Medulla oblongata (tissue), 1 donor: Measurements from ENCODE around the gene PARP11.
"Not testable (repeated sequence)": the region's sequence is repeated elsewhere in the genome, so short reads cannot be mapped to it uniquely, and the experiment has no call there.

Source experiments
- DNase-seq: peaks from one replicate; pipeline ENCODE4 v3.0.0-alpha.2; 2015; ENCODE audit errors: extremely low spot score

PARP11 gene

DNA sequence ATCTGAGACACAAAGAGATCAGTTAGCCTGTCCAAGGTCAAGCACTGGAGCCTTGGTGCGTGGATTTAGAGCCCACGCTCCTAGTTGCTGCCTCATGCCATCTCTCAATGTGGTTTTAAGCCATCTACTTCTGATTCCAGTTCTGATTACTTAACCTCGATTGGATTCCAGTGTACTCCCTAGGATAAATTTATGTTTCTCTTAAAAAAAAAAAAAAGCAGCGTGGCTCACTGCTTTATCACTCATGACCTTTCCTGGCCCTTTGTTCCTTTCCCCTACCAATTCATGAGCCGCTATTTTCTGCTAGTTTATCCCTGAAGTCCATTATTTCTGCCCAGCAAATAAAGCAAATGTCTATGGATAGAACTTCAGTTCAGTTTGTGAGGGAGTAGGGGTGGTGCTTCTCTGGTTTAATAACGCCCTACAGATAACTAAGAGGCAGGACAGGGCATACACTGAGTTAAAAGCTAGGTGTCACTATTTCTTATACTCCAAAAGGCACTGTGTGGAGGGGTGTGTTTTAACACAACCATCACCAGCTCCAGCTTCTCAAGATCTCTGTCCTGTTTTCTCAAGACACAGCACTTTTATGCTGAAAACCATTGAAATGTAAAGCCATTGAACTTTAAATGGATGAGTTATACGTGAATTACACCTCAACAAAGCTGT is 9.8 kb upstream of the PARP11 start:
- DNase-seq: no peak

DNA sequence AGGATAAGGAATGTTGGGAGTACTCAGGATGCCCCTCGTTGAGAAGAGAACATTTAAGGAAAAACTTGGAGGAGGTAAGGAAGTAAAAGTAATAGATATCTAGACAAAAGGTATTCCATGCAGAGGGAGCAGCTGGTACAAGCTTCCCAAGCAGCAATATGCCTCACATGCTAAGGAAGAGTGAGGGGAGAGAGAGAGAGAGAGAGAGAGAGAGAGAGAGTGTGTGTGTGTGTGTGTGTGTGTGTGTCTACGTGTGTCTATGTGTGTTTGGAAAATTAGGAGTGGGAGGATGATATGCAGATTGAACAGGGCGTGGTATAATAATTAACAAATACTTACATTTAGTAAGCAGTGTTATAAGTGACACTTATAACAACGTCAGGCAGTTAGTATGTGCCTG is 9.2 kb upstream of the PARP11 start:
- DNase-seq: no peak

DNA sequence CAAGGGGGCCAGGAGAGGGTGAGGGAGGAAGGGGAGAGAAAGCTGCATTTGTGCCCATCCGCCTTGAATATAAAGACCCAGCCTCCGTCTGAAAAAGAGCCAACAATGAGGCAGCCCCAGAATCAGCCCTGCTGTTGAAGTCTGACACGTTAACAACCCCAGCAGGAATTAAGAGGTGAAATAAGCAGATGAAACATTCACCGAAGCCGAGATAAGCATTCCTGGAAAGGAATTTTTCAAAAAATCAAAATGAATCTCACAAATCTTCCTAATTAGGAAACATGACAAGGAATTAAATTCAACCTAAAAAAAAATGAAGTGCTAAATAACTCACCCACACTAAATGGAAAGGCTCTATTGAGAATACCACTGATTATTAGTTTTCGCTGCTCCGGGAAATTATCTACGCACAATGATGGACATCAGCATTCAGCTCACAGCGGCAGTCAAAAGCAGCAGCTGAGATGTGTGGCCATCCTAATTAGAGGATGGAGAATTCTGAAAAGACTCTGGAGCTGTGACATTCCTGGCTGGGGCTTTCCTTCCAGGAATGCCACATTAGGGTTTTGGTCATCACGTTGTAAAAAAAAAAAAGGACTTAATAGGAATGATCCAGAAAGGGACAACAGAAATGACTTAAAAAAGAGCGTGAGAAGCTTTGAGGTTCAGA is 8.2 kb upstream of the PARP11 start:
- DNase-seq: no peak

DNA sequence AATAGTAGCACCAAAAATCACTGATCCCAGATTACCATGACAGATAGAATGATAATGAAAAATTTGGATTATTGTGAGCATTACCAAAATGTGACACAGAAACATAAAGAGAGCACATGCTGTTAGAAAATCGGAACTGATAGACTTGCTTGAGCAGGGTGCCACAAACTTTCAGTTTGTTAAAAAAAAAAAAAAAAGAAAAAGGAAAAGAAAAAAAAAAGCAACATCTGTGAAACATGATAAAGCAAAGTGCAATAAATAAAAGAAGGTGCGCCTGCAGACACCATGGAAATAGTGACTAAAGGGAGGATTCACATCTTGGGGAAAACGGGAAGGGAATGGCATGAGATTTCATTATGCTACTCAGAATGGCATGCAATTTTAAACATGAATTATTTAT is 6.6 kb upstream of the PARP11 start:
- DNase-seq: no peak

DNA sequence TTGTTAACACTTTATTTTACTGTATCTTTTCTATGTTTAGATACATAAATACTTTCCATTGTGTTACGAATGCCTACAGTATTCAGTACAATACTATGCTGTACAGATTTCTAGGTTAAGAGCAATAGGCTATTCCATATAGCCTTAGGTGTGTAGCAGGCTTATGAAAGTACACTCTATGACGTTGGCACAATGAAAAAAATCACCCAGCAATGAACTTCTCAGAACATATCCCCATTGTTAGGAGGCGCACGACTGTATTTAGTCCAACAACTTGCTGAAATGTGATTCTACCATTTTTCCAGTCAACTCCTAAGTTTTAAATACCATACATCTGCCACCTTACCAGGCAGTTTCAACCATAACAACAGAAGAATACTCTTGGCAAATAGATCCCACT is 1.8 kb downstream of the PARP11 start:
- no peak for DNase-seq

DNA sequence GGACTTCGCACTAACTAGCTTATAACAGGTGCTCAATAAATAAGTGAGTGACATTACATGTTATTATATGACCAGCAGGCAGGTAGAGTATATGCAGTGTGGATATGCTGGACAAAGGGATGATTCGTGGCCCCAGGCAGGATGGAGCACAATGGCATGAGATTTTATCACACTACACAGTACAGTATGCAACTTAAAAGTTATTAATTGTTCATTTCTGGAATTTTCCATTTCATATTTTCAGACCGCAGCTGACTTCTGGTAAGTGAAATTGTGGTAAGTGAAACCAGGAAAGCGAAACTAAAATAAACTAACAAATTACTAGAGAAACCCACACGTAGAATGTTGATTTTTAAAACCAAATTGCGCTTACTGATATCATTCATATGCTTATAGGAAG is 3.3 kb downstream of the PARP11 start:
- DNase-seq: no peak

DNA sequence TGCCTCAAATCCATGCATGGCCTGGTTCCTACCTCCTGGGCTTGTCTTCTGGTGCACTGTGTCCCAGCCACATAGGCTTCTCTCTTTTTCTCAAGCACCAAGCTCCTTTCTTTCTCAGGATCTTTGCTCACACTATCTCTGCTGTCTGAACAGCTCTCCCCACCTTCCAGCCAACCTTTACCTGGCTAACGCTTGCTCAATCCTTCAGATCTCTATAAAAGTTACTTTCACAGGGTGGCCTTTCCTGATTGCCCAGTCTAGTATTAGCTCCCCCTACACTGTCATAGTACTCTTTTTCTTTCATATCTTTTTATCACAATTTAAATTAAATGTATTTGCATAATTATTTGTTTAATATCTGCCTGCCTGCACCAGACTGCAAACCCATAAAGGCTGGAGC is 3.8 kb downstream of the PARP11 start:
- DNase-seq: no peak

DNA sequence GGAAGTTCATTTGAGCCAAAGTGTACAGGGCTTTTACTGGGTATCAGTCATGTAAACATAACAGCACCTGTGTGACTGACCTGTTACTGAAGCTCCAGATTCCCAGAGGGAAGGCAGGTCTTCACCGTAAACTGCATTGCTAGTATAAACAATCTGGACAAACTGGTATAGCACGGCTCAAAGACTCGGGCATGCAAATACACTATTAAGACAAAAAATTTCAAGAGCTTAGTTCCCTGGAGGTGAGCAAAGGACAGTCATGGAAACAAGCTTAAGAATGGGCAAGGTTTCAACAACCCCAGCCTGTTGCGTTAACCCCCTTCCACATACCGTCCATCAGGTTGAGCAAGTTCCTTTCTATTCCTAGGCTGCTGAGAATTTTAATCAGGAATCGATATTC is 9.4 kb downstream of the PARP11 start:
- no peak for DNase-seq

DNA sequence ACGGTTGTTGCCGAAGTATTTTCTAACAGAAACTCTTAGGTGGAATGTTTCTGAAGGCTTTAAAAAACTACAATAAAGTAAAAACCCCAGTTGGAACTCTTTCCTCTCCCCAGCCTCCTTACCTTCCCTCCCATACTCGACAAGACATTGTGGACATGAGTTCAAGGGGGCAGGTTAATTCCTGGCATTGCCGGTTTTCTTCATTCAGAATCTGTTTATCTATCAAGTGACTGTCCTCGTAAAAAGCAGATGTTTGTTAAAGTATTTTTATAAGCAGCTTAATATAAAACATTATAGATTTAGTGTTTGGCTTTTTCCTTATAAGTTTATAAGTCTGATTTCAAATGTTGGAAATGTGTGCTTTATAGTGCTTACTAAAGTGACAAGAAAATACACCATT is 30.7 kb downstream of the PARP11 start:
- DNase-seq: no peak

DNA sequence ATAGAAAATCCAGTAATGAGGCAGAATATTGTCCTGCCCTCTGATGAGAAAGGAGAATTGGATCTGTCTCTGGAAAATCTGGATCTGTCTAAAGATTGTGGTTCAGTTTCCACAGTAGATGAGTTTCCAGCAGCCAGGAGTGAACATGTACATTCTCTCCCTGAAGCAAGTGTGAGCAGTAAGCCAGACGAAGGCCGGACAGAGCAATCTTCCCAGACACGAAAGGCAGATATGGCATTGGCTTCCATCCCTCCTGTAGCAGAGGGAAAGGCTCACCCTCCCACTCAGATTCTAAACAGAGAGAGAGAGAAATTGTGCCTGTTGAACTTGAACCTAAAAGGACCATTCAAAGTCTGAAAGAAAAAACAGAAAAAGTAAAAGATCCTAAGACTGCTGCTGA is 31.4 kb downstream of the PARP11 start:
- no peak for DNase-seq

DNA sequence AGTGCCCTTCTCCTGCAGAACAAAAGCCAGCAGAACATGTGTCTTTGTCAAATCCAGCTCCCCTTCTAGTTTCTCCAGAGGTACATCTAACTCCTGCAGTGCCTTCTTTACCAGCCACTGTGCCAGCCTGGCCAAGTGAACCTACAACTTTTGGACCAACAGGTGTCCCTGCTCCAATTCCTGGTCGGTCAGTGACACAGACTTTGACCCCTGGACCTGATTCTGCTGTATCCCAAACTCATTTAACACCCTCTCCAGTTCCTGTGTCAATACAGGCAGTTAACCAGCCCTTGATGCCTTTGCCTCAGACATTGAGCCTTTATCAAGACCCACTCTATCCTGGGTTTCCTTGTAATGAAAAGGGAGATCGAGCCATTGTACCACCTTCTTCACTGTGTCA is 32.4 kb downstream of the PARP11 start:
- DNase-seq: not testable (repeated sequence)

DNA sequence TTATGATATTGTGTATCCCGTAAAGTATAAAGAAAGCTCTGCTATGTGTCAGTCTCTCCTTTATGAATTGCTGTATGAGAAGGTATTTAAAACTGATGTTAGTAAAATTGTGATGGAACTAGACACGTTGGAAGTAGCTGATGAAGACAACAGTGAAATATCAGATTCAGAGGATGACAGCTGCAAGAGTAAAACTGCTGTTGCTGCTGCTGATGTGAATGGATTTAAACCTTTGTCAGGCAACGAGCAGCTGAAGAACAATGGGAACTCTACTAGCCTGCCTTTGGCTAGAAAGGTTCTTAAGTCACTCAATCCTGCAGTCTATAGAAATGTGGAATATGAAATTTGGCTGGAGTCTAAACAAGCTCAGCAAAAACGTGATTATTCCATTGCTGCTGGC is 33.5 kb downstream of the PARP11 start:
- DNase-seq: not testable (repeated sequence)

DNA sequence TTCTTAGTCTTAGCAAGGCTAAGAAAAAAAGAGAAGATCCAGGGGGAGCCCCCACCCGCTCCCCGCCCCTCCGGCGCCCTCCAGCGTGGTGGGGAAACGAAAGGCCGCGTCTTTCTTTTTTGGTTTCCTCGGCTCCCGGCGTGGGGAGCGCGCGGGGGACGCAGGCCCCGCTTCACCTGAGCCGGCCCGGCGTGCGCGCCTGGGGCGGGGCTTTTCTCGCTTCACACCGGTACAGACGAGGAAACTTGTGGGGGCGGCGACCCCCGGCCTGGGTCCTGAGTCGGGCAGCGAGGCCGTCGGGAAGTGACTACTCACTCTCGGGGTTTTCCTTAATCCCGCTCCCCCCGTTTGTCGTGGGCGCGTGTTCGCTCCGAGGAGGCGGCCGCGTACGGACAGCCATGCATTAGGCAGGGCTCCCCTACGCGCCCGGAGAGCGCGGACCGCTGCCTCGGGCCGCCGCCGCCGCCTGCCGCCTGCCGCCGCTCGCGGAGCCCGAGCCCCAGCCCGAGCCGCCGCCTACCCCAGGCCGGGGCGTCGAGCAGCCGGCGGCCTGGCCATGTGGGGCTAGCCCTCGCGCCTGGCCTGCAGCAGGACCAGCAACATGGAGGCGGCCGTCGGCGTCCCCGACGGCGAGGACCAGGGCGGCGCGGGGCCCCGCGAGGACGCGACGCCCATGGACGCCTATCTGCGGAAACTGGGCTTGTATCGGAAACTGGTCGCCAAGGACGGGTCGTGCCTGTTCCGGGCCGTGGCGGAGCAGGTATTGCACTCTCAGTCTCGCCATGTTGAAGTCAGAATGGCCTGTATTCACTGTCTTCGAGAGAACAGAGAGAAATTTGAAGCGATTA is 34.3 kb downstream of the PARP11 start:
- not testable (repeated sequence) for DNase-seq

DNA sequence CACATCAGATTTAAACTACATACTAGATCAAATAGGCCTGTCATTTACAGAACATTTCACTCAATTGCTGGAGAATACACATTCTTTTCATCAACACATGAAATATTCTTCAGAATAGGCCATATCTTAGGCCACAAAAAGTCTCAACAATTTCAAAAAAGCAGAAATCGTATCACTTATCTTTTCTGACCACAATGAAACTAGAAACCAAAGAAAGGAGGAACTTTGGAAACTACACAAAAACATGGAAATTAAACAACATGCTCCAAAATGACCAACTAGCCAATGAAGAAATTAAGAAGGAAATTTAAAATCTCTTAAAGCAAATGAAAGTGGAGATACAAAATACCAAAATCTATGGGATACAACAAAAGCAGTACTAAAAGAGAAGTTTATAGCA is 35.1 kb downstream of the PARP11 start:
- DNase-seq: peak; percentile 7

DNA sequence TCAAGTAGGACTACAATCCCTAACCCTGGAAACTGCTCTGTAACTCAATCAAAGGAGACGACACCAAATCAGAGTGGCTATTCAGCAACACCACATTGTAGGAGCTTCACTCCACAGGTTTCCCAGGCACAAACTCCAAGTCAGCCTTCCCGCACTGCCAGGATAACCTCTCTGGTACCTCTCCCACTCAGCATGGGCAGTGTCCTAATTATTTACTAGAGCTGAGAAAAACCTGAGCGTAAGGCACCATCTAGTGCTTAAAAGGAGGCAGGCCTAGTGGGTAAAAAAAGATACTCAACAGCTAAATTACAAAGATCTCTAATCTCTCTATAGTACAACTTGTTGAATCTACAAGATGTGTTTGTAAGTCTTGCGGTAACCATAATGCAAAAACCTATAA is 36.1 kb downstream of the PARP11 start:
- DNase-seq: no peak

DNA sequence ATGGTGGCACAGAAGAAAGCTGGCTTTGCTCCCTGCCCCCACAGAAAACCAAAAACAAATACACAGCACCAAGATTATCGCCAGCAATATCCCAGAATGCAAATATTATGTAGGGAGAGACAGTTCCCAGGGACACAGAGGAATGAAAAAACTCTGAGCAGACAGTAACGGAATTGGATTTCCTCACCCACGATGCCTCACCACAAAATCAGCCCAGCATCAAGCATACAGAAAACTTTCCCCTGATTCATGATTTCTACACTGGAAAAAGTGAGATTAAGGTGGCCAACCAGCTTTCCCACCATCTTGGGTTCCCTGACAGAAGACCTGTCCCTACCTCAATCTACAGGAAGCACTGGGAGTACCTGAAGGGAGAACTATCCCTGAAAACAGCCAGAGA is 36.6 kb downstream of the PARP11 start:
- DNase-seq: no peak

DNA sequence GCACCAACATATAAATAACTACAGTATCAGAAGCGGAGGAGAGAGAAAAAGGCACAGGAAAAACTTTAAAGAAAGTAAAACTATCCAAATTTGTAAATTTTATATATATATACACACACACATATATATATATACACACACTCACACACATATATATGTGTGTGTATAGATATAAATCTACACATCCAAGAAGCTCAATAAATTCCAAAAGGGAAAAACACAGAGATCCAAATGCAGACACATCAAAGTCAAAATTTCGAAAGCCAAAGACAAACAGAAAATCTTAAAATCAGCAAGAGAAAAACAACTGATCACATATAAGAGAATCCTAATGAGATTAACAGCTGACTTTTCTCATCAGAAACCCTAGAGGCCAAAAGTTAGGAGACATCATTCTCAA is 37.3 kb downstream of the PARP11 start:
- no peak for DNase-seq

DNA sequence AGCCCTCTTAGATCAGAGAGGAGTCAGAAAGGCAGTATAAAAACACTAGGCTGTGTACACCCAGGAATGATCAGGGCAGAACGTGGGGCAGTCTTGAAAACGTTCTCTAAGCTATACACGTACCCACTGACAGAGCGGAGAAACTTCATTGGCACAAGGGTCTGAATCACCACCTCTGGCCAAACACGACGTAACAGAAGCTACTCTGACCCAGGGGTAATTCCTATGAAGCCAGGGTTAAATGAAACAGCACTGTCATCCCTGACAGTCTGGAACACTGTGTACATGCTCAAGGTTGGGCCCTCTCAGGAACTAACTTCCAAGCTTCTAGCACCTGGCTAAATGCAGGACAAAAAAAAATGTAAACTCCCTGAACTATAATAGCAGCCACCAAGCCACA is 38.4 kb downstream of the PARP11 start:
- DNase-seq: no peak

DNA sequence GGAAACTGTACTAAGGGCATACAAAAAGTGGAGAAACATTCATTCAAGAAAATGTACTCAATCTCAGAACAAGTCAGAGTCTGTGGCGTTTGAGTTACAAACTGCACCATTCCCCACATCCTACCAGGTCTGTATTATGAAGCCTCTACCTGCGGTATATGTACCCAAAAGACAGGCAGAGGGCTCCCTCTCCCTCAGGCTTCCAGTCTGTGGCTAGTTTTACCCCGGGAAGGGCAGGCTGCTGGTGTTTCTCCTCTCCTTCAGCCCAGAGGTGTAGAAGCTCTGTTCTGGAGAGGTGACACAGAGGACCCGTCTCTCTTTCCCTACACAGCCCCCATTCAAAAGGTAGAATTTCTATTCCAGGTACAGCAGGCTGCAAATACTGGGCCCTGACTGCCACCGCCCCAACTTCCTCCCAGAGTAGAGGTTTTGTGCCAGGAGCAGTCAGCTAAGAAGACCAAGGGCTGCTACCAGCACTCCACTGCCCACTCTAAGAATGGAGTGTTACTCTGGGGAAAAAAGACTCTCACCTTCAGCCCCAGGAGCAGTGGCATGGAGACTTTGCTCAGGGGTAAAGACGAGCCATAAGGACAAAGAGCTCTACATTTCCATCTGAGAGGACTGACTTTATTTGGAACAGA is 39.4 kb downstream of the PARP11 start:
- no peak for DNase-seq

DNA sequence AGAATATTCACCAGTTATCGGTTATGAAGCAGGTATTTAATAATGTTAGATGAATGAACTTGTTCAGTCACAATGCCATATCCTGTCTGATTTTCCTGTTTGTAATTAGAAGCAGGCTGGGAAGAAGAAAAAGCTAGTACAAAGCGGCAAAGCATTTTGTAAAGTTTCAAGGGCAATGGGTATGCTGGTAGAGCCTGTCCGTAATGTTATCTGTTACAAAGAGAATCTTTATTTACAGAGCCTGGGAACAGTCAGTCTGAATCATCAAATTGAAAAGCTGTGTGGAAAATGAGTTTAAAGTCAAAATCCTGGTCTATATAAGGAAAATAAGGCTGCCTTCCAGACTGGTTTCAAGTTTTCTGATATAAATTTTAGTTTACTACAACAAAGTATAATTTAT is 40.5 kb downstream of the PARP11 start:
- peak; percentile 10 for DNase-seq

DNA sequence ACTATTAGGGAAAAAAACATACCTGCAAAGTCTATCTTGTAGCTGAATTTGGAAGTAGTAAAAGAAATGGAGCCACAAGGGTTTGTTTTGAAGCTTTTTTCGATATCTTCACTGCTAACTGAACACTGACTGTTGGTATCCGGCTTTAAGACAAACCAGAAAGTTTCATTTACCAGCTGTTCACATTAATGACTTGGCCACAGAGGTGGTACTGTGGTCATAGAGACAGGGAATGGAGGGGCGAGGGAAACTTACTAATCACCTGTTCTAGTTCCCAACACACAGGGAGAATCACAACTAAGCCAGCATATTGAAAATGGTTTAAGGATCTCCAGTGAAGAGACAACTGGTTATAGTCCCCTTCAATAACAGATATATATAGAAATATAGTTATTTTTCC is 44.3 kb downstream of the PARP11 start:
- DNase-seq: no peak

DNA sequence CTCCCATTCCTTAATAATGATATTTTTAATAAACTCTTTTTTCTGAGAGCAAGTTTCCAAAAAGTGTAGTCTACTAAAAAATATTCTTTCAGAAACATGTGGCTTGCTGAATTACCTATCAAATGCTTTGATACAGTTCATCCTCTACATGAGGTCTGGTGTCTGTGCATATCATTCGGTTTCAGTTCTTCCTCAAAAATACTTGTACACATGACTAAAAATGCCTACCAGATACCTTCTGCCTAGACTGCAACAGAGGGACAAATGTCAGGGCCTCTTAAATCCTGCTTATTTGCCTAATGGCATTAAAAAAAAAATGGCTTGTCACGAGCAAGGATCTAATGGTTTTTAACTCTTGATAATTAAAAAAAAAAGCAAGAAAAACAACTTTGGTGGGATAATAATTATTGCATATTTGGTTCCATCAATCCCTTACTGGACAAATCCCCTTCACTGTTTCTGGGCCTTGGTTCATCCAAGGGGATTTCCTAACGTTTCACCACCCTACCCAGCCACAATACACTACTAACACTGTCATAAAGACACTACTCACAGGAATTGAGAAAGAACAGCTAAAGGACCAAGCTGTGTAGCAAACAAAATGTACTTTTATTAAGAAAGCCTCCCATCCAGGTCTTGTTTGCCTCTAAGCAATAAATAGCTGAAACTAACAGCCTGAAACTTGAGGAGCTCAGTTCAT is 45.7 kb downstream of the PARP11 start:
- no peak for DNase-seq
